Aorta (tissue), 5 donors: ENCODE results near the gene RRH. TPM values are rescaled to one million over a fixed set of nuclear protein-coding genes. Genes with fewer than 3 reads are reported as not detected.

ENCODE experiments used
- ATAC-seq: fragments of 200-7000 bp; cut with Tn5 transposase; one replicate; pipeline ENCODE4 v1.9.1; 2022; ENCODE audit warnings: moderate library complexity; ENCODE audit not compliant: low FRiP score
- DNase-seq, 2 donors: peaks; one replicate each; pipeline ENCODE4 v3.0.0-alpha.2; 2020
- H3K27ac ChIP-seq, 2 donors: one replicate each; pipeline ENCODE4 v1.5.1; 2013; ENCODE audit warnings: low read length in 2 of 2, mild to moderate bottlenecking in 2 of 2, moderate library complexity in 2 of 2, control low read depth in 1 of 2, inconsistent platforms in 1 of 2, low read depth in 1 of 2
- H3K27me3 ChIP-seq, 2 donors: one replicate each; pipeline ENCODE4 v1.6.1; 2013; ENCODE audit warnings: control low read depth in 1 of 2, low read length in 1 of 2, mild to moderate bottlenecking in 1 of 2, moderate library complexity in 1 of 2; ENCODE audit not compliant: insufficient read depth in 2 of 2, control insufficient read depth in 1 of 2
- H3K36me3 ChIP-seq, 2 donors: one replicate each; pipeline ENCODE4 v1.6.1; 2013; ENCODE audit warnings: control low read depth in 1 of 2, low read length in 1 of 2, mild to moderate bottlenecking in 1 of 2; ENCODE audit not compliant: insufficient read depth in 2 of 2, control insufficient read depth in 1 of 2
- H3K4me1 ChIP-seq, 2 donors: one replicate each; pipeline ENCODE4 v1.6.1; 2013; ENCODE audit warnings: low read length in 2 of 2, control low read depth in 1 of 2, mild to moderate bottlenecking in 1 of 2, moderate library complexity in 1 of 2; ENCODE audit not compliant: insufficient read depth in 2 of 2, control insufficient read depth in 1 of 2
- H3K4me3 ChIP-seq, 2 donors: one replicate each; pipeline ENCODE4 v1.5.1; 2013; ENCODE audit warnings: low read length in 2 of 2, control low read depth in 1 of 2, mild to moderate bottlenecking in 1 of 2
- H3K9me3 ChIP-seq: one replicate; pipeline ENCODE4 v1.6.1; 2013; ENCODE audit warnings: mild to moderate bottlenecking, low read length; ENCODE audit not compliant: control insufficient read depth
- WGBS, 2 donors: extraction: QIAGEN DNeasy Blood & Tissue Kit; methylation state at CpG; one replicate each; pipeline ENCODE4 v1.1.7; 2013; 5-methylcytosine and 5-hydroxymethylcytosine counted together
- intact Hi-C, 2 donors: fragments of 100-400 bp; cut with DNase I; formaldehyde crosslinking; loops; one replicate each; pipeline versions ENCODE4 v1.14.2 to v1.15.0; 2022
- polyA plus RNA-seq, 2 donors: library from polyadenylated mRNA; stranded (reverse); fragments of 200-250 nt; gene quantifications; one replicate each; pipeline ENCODE4 v1.2.3, GENCODE V29; 2013
- total RNA-seq, 2 donors: library from RNA; stranded (reverse); fragmentation: NEBNext Ultra II Directional; extraction: Animal tissue kit (Norgen Biotek cat#: 25700); gene quantifications; one replicate each; pipeline ENCODE4 v1.2.1, GENCODE V29; 2021
- donor health status: healthy with polysubstance abuse.
- donor health status: Bipolar disorder and iron deficiency.
- donor health status: DM: no; HTN: no; CAD: no.
- donor health status: DM: no; HTN: no; CAD: no.
- donor health status: DM: yes; HTN: yes; CAD: no.

The RRH gene
- total and polyA plus RNA-seq, 4 donors = 0.27 to 0.71 TPM; not detected in 2

DNA sequence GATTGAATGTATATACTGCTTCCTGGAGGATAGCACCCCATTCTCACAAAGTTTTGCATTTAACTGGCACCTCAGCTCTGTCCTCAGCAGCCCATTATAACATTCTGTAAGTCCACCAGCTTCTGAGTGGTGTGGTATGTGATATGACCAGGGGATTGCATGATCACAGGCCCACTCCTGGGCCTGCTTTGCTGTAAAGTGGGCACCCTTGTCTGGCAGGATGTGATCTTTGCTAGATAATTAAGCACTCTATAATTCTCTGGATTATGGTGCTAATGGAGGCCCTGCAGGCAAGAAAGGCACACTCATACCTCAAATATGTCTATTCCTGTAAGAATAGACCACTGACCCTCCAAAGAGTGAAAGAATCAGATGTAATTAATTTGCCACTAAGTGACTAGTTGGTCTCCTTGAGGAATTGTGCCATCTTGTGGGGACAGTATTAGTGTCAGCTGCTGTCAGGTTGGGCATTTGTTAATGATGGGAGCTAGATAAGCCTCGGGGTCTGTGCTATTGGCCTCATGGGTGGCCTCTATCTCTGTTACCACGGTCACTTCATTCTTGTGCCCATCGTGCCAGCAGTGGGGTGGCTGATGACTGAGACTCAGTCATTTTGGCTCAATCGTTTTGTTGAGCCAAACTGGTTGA, 23.7 kb upstream of the RRH start:
- H3K27me3 ChIP-seq = peaks cover 0 to 2% of the 10 kb centered on the region in 2 donors
- DNase-seq (no peak), ATAC-seq (no peak)
- no peak overlapping the region for H3K27ac ChIP-seq
- no peaks in the 10 kb centered on the region for H3K4me1 ChIP-seq
- intact Hi-C loops = no loop called here
- H3K4me3 ChIP-seq = no peak overlapping the region
- WGBS, 2 donors = 23% methylated on average over 4 of the region's 4 CpGs
- no peaks in the 10 kb centered on the region for H3K9me3 ChIP-seq
- H3K36me3 ChIP-seq = no peaks in the 10 kb centered on the region

DNA sequence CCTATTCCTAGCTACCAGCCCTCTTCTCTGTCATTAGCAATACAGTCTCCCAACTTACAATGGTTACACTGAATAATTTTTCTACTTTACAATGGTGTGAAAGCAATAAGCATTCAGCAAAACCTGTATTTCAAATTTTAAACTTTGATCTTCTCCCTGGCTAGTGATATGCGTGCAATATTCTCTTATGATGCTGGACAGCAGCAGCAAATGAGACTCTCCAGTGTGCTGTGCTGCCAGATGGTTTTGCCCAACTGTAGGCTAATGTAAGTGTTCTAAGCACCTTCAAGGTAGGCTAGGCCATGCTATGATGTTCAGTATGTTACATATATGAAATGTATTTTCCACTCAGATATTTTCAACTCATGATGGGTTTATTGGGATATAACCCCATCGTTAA, 18.1 kb upstream of the RRH start:
- Histone ChIP-seq H3K27me3 (no peaks in the 10 kb centered on the region), H3K4me3 (no peak overlapping the region), H3K27ac (no peak overlapping the region), H3K9me3 (no peaks in the 10 kb centered on the region), H3K36me3 (no peaks in the 10 kb centered on the region), H3K4me1 (no peaks in the 10 kb centered on the region)
- intact Hi-C loops = loop anchor here in 1 of 2 donors (10.0 kb wide), 1 partner anchor 1185 kb away; the partner anchor contains the start of gene RPL34
- ATAC-seq (no peak), DNase-seq (no peak)
- 89 to 90% methylated on average over 2 of the region's 2 CpGs for WGBS, 2 donors

DNA sequence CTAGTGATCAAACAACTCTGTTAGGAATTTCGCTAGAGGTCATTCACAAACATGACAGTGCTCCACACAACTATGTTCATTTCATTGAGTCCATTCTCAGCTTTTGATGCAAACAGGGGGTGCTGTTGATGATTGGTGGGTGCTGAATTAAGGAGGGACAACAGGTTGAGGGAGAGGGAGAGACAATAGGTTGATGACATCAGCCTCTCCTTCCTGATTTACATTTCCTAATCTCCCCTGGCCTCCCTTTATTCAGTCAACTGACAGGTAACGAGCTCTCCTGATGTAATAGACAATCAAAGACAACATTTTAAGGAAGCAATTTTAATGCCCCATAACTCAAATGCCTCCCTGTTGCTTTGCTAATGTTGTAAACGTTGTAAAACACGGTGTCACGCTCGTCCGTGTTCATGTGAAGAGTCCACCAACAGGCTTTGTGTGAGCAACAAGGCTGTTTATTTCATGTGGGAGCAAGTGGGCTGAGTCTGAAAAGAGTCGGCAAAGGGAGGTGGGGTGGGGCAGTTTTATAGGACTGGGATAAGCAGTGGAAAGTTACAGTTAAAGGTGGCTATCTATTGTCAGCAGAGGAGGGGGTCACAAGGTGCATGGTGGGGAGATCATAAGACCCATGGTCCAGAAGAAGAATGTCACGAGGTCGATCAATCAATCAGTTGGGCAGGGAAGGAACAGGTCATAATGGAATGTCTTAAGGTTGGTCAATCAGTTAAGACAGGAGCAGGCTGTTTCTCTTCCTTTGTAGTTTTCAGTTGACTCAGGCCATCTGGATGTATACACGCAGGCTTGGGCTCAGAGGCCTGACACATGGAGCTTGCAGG, 17.0 kb upstream of the RRH start:
- H3K4me3 ChIP-seq = no peak overlapping the region
- H3K4me1 ChIP-seq = no peaks in the 10 kb centered on the region
- H3K9me3 ChIP-seq = no peaks in the 10 kb centered on the region
- DNase-seq = no peak
- H3K36me3 ChIP-seq = no peaks in the 10 kb centered on the region
- WGBS, 2 donors = 69 to 72% methylated on average over 11 of the region's 11 CpGs
- no peak overlapping the region for H3K27ac ChIP-seq
- no peak for ATAC-seq
- intact Hi-C loops = loop anchor here in 1 of 2 donors (10.0 kb wide), 1 partner anchor 1186 kb away; the partner anchor contains the start of gene RPL34
- H3K27me3 ChIP-seq = no peaks in the 10 kb centered on the region

GRCh38 chr4:109811707-109812106, 16.1 kb upstream of the RRH start:
- ATAC-seq (no peak), DNase-seq (no peak)
- Histone ChIP-seq H3K4me3 (no peak overlapping the region), H3K36me3 (no peaks in the 10 kb centered on the region), H3K27ac (no peak overlapping the region), H3K27me3 (no peaks in the 10 kb centered on the region), H3K9me3 (no peaks in the 10 kb centered on the region), H3K4me1 (no peaks in the 10 kb centered on the region)
- 43 to 49% methylated on average over 3 of the region's 3 CpGs for WGBS, 2 donors
- intact Hi-C loops = loop anchor here in 1 of 2 donors (10.0 kb wide), 1 partner anchor 1187 kb away; the partner anchor contains the start of gene RPL34

GRCh38 chr4:109815151-109816081, 12.4 kb upstream of the RRH start, which contains the start of gene GAR1:
GAR1 (plus strand) TSS chr4:109815762; CDS start chr4:109816165, 403 bp downstream.
- ATAC-seq (peak; percentile 98), DNase-seq (peak; percentile 92 to 94)
- Histone ChIP-seq H3K36me3 (no peaks in the 10 kb centered on the region), H3K4me1 (no peaks in the 10 kb centered on the region), H3K4me3 (peak within 1 kb of the TSS; percentile 51 to 57), H3K27me3 (no peaks in the 10 kb centered on the region), H3K9me3 (no peaks in the 10 kb centered on the region), H3K27ac (peak within 1 kb of the TSS in 1 of 2 donors; percentile 23)
- intact Hi-C loops = loop anchor here (1.0 to 10.0 kb wide), 4 partner anchors 112 to 1191 kb away; partner anchors contain the start of genes CASP6 (in 2 of the 2), SEC24B (in 2 of the 2) and RPL34 (in 1 of the 2)
- WGBS, 2 donors = 0% methylated on average over 53 of the region's 53 CpGs

- no peaks in the 10 kb centered on the region for H3K27me3 ChIP-seq
- no peak overlapping the region for H3K27ac ChIP-seq
- H3K36me3 ChIP-seq = peaks cover 0 to 2% of the 10 kb centered on the region in 2 donors
- 0 to 1% methylated on average over 19 of the region's 19 CpGs for WGBS, 2 donors
- H3K9me3 ChIP-seq = no peaks in the 10 kb centered on the region
- intact Hi-C loops = loop anchor here (5.0 to 10.0 kb wide), 3 partner anchors 114 to 1191 kb away; partner anchors contain the start of genes SEC24B (in 2 of the 2), CASP6 (in 1 of the 2) and RPL34 (in 1 of the 2)
- peak overlapping the region; percentile 51 to 57 for H3K4me3 ChIP-seq
- no peak for ATAC-seq
- H3K4me1 ChIP-seq = no peaks in the 10 kb centered on the region
- peak in 1 of 2 donors; percentile 75 for DNase-seq
These were observed 11.7 kb upstream of the RRH start for GRCh38 chr4:109816082-109816442.

GRCh38 chr4:109816894-109817293, 10.9 kb upstream of the RRH start:
- Histone ChIP-seq H3K9me3 (no peaks in the 10 kb centered on the region), H3K36me3 (peaks cover 0 to 2% of the 10 kb centered on the region in 2 donors), H3K4me1 (no peaks in the 10 kb centered on the region), H3K27me3 (no peaks in the 10 kb centered on the region), H3K27ac (no peak overlapping the region), H3K4me3 (no peak overlapping the region)
- 68 to 69% methylated on average over 1 of the region's 1 CpG for WGBS, 2 donors
- ATAC-seq = no peak
- DNase-seq = no peak
- intact Hi-C loops = loop anchor here (5.0 to 10.0 kb wide), 3 partner anchors 115 to 1192 kb away; partner anchors contain the start of genes SEC24B (in 2 of the 2), CASP6 (in 1 of the 2) and RPL34 (in 1 of the 2)

DNA sequence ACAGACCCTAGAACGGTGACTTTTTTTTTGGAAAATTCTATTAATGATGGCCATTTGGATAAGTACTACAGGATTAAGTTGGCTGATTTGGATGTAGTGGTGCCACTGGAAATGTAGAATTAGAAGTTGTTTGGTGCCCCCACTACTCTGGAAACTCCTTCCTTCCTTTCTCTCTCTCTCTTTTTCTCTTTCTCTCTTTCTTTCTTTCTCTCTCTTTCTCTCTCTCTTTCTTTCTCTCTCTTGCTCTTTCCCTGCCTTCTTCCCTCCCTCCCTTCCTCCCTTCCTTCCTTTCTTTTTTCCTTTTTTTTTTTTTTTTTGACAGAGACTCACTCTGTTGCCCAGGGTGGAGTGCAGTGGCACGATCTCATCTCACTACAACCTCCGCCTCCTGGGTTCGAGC, 9.5 kb upstream of the RRH start:
- intact Hi-C loops = loop anchor here (5.0 to 10.0 kb wide), 3 partner anchors 116 to 1193 kb away; partner anchors contain the start of genes SEC24B (in 2 of the 2), CASP6 (in 1 of the 2) and RPL34 (in 1 of the 2)
- Histone ChIP-seq H3K27me3 (no peaks in the 10 kb centered on the region), H3K4me1 (no peaks in the 10 kb centered on the region), H3K27ac (no peak overlapping the region), H3K9me3 (no peaks in the 10 kb centered on the region), H3K36me3 (peaks cover 4% of the 10 kb centered on the region in 2 donors), H3K4me3 (no peak overlapping the region)
- ATAC-seq = no peak
- 94% methylated on average over 4 of the region's 4 CpGs for WGBS, 2 donors
- DNase-seq = no peak
